GM21526 (cell line): ENCODE data around the gene TMEM151B.

Experiments used
- ATAC-seq: cut with Tn5 transposase; IDR thresholded peaks from one replicate; pipeline ENCODE4 v1.9.1; 2021; ENCODE audit warnings: moderate library complexity; ENCODE audit not compliant: unreplicated experiment, low FRiP score

Gene TMEM151B

DNA sequence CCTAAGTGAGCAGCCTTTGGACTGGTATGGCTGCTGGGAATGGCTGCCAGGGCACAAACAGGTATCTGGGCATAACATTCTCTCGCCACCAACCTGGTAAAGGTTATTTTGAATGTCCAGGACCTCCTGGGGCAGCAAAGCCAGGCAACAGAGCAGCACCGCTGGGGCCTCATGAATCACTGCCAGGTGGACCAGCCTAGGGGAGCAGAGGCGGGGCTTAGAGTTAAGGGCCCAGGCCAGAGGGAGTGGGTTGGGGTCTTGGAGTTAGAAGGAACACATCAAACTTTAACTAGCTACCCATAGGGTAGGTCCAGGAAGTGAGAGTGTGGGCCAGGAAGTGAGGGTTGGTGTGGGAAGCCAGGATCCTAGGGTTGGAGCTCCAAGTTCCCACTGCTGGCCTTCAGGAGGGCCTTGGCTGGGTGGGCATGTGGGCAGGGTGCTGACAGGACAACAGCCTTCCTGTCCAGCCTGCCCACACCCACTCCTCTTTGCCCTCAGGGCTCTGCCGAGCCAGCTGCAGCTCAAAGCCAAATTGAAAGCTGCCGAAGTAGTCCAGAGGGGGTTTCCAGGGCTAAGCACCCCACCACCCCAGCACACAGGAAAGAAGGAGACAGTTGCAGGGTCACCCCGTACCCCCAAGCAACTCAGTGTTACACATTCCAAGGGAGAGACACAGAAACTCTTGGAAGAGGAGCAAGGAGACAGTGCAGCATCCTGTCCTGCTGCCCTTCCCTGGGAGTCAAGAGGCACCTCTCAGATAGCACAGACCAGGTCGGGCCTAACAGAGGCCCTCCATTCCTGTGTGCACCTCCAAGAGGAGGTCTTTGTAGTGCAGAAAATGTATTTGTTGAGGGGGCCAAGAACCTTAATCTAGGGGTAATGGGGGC, 7.5 kb upstream of the TMEM151B start:
- ATAC-seq, result no peak

DNA sequence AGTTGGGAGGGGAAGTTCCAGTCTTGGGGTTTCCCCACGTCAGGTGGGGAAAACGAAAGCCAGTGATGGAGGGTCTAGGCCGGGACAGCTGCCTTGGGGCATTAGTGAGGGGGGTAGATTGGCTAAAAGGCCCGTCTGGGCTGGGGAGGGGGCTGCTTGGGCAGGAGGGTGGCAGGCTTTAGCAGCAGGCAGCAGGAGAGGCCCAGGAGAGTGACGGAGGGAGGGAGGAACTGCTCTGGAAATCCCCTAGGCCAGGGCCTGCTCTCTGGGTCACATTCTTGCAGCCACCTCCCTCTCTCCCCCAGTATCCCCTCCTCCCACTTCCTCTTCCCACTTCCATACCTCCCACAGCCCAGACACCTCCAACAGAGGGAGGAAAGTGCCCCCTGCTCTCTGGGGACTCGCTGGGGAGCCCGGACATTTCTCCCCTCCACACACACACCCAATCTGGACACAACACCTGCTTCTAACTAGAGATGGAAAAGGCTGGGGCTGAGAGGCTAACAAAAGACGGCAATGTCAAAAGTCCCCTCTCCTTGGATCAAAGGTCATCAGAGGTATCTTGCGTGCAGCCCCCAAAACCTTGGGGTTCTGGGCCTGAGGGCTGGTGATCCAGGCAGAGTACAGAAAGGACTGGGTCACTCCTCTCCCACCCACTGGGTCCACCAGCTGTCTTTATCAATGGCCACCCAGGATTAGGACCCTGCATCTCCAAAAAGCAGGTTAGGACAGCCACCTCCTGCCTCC, 6.7 kb upstream of the TMEM151B start:
- no peak for ATAC-seq

DNA sequence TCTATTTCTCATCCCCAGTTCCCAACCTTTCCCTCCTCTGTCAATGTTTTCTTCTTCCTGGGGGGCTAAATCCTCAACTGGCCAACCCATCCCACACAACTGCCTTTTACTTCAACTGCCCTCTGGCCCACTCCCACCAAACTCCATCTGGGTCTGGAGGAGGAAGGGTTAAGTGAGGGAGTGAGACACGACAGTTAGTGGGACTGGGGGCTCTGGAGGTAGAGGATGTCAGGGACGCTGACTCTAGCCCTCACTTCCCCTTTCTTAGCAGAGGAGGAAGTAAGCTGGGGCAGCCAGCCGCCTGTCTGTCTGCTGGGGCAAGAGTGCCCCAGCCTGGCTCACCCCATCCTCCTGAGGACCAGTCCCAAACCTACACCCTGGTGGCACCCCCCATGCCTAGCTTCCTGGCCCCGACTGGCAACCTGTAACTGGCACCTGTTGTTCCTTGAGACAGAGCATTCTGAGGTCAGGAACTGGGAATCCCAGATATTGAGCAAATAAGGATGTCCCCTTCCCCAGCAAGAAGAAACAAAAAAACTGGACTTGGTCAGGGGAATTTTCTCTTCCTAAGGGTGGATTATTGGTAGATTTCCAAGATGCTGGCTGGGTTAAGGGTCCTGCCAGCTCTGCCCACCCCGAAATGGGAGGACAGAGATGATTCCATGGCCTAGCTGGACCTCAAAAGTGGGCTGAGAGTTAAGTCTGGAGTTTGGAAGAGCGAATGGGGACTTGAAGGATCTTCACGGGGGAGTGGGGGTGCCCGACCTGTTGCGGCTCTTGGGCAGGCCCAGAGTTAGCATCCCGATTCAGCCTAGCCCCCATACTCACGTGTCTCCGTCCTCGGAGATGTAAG, 5.9 kb upstream of the TMEM151B start:
- peak; percentile 28 for ATAC-seq

DNA sequence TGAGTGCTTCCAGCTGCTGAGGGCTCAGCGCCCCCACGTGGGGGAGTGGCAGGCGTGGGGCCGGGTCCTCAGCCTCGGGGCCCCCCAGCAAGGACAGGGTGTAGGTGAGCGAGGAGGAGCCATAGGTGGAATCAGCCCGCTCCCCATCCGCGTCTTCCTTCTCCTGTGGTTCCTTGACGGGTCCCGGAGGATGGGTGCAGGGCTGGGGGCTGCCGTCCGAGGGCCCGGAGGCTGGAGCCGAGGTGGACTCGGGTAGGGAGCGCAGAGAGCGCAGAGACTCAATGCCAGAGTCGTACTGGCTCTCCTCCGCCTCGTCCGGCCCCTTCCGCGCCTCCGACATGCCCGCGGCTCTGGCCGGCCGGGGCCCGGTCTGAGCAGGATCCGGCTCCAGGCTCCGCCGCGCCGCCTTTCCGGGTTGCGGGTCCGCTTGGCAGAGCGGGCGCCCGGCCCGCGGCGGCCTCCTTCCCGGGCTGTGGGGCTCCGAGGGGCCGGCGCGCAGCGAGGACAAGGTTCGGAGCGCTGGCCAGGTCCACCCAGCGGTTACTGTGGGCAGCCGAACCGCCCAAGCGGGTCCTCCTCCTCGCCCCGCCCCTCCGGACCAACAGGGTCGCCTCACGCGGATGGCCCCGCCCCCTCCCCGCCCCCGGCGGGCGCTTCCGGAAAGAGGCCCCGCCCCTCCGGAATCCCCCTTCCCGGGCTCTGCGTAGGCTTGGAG, 5.1 kb upstream of the TMEM151B start, which contains the start of gene NFKBIE:
TSS of gene NFKBIE (minus strand) at position 545 of the 715 bp plus-strand sequence. CDS start at position 340, 205 bp downstream.
- peak; percentile 29 for ATAC-seq

DNA sequence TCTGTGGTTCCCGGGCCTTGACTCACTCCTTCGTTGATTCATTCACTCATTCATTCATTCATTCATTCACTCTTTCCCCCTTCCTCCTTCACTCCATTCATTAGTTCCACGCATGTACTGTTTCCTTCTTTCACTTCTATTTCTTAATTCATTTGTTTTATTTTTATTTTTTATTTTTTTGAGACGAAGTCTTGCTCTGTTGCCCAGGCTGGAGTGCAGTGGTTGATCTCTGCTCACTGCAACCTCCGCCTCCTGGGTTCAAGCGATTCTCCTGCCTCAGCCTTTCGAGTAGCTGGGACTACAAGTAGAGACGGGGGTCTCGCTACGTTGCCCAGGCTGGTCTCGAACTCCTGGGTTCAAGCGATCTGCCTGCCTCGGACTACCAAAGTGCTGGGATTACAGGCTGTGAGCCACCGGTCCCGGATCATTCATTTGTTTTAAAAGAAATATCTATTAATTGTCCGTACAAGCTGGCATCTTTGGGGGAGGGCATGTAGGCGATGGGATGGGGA, 4.5 kb upstream of the TMEM151B start:
- ATAC-seq, result no peak

DNA sequence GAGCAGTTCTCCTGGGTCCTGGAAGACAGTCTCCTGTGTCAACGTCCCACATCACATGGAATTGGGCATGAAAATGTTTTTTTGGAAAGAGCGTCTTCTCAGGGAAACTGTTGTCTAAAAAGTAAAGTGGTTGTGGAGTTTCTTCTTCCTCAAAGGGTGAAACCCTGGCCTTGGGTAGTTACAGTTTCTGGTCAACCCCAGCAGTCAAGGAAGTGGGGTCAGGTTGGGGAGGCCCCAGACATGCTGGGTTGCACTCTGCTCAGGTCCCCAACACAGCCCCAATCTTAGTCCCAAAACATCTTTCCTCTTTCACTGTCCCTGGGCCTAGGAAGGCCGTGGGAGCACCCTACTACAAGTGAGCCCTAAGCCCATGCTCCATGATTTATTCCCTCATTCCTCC, 3.9 kb upstream of the TMEM151B start:
- no peak for ATAC-seq

DNA sequence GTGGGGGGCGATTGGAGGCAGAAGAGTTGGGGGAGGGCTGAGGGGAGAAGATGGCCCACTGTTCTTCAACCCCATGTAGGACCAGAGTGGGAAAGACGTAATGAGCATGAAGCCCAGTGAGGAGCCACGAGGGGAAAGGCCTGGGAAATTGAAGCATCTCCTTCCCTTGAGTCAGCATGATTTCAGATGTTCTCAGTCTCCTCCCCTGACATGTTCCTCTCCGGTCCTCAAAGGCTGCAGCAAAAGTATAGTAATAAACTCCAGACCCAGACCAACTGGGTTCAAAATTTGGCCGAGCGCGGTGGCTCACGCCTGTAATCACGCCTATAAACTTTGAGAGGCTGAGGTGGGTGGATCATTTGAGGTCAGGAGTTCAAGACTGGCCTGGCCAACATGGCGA, 3.0 kb upstream of the TMEM151B start:
- ATAC-seq, result no peak

DNA sequence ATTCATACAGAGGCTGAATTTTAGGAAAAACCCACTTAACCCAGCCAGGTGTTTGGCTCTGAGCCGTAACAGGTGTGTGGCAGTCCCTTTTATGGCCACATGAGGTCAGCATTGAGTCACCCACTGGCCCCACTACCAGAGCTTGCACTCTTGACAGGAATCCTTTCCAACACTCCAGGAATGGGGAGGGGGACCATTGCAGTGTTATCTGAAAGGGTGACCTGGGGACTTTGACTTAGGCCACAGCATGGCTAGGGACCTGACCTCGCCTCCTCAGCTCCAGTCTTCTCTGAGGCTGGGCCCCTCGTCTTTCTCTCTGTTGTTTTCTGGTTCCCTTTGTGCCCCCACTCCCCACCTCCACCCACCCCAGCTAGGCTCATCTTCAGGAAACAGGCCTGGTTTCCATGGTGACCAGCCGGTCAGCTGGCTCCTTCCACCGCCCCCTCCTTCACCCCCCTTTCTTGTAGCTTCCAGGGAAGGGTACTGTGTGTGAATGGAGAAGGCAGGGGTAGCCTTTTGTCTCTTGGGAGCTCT, 2.1 kb upstream of the TMEM151B start:
- no peak for ATAC-seq

DNA sequence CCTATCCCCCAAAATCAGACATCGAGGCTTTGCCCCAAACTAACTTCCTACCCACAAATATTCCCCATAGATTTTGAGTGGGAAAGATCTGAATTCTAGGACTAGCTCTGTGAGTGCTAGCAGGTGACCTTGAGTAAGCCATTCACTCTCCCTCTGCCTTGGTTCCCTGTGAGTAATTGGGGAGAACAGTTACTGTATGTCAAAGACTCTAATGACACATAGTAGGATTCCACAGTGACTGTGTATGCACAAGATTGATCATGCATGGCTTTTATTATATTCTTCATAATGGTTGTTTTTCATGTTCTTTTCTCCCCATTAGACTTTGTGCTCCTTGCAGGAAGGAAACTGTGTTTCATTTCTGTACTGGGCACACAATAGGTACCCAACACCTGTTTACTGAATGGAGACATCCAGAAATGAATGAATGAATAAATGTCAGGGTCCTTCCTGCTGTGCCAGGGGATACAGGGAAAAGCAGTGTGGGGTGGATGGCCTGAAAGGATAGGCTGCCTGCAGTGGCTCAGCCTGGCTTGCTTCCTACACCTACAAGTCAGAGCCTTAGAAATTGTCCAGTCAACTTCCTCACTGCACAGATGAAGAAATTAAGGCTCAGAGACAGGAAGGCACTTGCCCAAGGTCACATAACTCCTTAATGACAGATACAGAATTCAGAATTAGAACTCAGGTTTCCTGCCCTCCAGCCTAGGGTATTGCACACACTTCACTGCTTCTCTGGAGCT, 901 bp upstream of the TMEM151B start:
- no peak for ATAC-seq

DNA sequence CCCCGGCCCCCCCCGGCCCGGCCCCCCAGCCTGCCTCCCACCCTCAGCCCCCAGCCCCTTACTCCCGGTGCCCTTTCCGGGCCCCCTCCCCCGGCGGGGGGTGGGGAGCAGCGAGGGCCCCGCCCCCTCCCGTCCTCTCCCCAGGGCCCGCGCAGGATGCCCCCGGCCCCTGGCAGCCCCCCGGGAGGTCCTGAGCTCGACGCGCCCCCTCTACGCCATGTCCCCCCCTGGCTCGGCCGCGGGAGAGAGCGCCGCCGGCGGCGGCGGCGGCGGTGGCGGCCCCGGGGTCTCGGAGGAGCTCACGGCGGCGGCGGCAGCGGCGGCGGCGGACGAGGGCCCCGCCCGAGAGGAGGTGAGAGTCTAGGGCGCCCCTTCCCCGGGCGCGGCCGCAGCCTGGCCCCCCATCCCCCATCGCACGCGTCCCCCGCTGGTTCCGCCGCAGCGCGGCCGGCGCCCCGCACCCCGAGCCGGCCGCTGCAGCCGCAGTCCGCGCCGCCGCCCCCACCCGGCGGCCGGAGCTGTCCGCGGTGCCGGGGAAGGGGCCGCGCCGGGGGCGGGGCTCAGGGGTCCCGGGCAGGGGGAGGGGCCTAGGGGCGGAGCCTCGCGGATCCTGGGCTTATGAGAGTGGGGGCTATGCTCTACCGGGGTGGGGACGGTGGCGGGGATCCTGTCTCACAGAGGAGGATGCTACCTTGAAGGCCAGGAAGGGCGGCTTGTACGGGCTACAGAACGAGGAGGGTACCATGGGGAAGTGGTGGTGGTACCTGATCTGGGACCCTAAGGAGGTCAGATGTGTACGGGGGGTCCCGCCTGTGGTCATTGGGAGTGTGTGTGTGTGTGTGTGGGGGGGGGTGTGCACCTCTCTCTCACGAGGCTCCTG, 516 bp downstream of the TMEM151B start:
- no peak for ATAC-seq

DNA sequence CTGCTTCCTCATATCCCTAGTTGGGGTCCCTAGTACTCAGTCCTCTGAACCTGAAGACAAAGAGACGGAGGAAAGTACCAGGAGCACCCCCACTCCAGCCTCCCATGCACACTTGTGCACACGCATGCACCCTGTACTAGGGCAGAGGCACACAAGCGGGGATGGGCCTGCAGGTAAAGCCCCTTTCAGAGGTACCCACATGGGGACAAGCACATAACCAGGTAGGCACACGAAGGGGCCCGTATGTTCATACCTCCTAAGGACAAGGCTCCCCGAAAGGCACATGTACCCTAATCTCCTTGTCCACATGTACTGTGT, 1.1 kb downstream of the TMEM151B start:
- no peak for ATAC-seq

DNA sequence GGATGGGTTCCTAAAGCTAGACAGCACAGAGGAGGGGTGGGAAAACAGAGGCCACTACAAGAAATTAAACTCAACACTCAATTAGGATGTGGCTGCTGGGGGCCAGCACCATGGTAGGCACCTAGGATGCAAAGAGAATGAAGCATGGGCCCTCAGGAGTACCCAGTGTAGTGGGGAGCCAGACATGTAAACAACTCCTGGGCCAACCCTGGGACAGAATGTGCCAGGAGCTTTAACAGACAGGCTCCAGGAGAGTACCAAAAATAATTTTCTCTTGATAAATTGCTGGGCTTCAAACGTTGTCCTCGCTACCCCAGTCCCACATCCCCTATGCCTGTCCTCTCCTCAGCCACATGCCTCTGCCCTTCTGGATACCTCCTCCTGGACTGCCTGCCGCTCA, 1.7 kb downstream of the TMEM151B start:
- no peak for ATAC-seq

DNA sequence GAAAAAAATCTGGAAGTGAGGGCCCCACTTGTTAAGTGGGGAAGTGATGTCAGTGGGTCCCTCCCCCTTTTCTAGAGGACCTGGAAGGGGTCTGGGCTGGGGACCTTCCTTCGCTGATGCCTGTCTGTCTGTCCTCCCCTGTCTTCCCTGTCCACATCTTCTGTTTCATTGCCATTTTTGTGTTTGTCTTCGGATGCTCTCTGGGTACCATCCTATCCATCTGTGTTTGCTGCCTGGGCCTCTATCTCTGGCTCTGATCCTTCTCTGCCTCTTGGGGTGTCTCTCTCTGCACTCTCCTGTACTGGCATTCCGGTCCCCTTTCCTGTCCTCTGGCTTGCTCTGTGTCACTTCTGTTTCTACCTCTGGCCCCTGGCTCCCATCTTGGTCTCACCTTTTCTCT, 2.3 kb downstream of the TMEM151B start:
- ATAC-seq, result no peak

DNA sequence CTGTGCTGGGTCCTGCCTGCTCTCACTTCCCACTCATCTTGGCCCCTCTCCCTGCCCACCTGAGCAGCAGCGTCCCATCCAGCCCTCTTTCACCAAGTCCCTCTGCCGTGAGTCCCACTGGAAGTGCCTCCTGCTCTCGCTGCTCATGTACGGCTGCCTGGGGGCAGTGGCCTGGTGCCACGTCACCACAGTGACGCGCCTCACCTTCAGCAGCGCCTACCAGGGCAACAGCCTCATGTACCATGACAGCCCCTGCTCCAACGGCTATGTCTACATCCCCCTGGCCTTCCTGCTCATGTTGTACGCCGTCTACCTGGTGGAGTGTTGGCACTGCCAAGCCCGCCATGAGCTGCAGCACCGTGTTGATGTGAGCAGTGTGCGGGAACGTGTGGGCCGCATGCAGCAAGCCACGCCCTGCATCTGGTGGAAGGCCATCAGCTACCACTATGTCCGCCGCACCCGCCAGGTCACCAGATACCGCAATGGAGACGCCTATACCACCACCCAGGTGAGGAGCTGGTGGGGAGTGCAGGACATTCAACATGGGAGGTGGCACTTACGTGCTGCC, 2.8 kb downstream of the TMEM151B start:
- no peak for ATAC-seq

DNA sequence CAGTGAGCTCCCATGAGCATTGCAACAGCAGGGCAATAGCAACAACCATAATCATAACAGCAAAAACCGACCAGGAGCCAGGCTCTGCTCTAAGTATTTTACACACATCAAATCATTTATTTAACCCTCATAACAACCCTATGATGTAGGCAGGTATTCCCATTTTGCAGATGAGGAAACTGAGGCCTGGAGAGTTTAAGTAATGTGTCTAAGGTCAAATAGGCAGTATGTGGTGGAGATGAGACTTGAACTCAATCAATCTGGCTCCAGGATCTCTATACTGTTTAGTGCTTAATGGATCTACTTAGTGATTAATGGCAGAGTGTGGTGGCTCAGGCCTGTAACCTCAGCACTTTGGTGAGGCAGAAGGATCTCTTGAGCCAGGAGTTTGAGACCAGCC, 3.4 kb downstream of the TMEM151B start:
- no peak for ATAC-seq

DNA sequence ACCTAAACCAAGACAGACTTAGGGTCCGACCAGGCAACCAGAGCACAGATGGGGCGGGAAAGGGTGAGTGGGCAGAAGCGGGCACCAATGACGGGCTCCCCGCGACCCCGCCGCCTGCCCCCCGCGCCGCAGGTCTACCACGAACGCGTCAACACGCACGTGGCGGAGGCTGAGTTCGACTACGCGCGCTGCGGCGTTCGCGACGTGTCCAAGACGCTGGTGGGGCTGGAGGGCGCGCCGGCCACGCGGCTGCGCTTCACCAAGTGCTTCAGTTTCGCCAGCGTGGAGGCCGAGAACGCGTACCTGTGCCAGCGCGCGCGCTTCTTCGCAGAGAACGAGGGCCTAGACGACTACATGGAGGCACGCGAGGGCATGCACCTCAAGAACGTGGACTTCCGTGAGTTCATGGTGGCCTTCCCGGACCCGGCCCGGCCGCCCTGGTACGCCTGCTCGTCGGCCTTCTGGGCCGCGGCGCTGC, 5.1 kb downstream of the TMEM151B start:
- ATAC-seq, result no peak

DNA sequence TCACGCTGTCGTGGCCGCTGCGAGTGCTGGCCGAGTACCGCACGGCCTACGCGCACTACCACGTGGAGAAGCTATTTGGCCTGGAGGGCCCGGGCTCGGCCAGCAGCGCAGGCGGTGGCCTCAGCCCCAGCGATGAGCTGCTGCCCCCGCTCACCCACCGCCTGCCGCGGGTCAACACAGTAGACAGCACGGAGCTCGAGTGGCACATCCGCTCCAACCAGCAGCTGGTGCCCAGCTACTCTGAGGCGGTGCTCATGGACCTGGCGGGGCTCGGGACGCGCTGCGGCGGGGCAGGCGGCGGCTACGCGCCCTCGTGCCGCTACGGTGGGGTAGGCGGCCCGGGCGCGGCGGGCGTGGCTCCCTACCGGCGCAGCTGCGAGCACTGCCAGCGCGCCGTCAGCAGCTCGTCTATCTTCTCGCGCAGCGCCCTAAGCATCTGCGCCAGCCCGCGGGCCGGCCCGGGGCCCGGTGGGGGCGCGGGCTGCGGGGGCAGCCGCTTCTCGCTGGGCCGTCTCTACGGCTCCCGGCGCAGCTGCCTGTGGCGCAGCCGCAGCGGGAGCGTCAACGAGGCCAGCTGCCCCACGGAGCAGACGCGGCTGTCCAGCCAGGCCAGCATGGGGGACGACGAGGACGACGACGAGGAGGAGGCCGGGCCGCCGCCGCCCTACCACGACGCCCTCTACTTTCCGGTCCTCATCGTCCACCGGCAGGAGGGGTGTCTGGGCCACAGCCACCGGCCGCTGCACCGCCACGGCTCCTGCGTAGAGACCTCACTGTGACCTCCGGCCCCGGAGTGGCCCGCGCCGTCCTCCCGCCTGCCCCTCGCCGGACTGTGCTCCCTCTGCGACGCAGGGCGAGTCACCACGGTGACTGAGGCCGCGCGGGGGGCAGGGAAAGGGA, 5.7 kb downstream of the TMEM151B start:
- ATAC-seq, result no peak
